Astrocyte of the cerebellum (primary cell): Measurements from ENCODE around the gene BPIFA1.

Source experiments
- DNase-seq: peaks from one replicate; pipeline ENCODE4 v3.0.0-alpha.2; 2011; ENCODE audit warnings: low read depth
- H3K4me3 ChIP-seq: 2 replicates; pipeline ENCODE4 v1.5.1; 2011; ENCODE audit warnings: mild to moderate bottlenecking, low read depth, low read length, moderate library complexity
- CTCF ChIP-seq: IDR thresholded peaks from 2 replicates; pipeline ENCODE4 v1.5.1; 2012; ENCODE audit warnings: low read length, low read depth, moderate library complexity, mild to moderate bottlenecking; ENCODE audit errors: missing control alignments
- in situ Hi-C: cut with HindIII; loops from 2 replicates; pipeline ENCODE4 v1.10.0; 2017; ENCODE audit warnings: low sequenced_read_pairs

The BPIFA1 gene

GRCh38 chr20:33217052-33217451 is 18.7 kb upstream of the BPIFA1 start, which contains the start of gene BPIFA3:
TSS of gene BPIFA3 (plus strand) at chr20:33217352. CDS start at chr20:33217537, 185 bp downstream.
- TF ChIP-seq CTCF = no peak
- no peak for DNase-seq
- no peak within 1 kb of the TSS for H3K4me3 ChIP-seq
- in situ Hi-C loops = no loop called here

GRCh38 chr20:33224399-33224798 is 11.4 kb upstream of the BPIFA1 start:
- TF ChIP-seq CTCF = no peak
- DNase-seq = no peak
- H3K4me3 ChIP-seq = no peak overlapping the region
- in situ Hi-C loops = no loop called here

GRCh38 chr20:33229843-33230242 is 6.0 kb upstream of the BPIFA1 start:
- no peak for TF ChIP-seq CTCF
- in situ Hi-C loops = no loop called here
- no peak overlapping the region for H3K4me3 ChIP-seq
- DNase-seq = no peak

- H3K4me3 ChIP-seq = no peak overlapping the region
- no peak for TF ChIP-seq CTCF
- in situ Hi-C loops = no loop called here
- no peak for DNase-seq
Observed at GRCh38 chr20:33231237-33231636, 4.6 kb upstream of the BPIFA1 start.

- no peak for TF ChIP-seq CTCF
- in situ Hi-C loops = no loop called here
- DNase-seq = no peak
- no peak overlapping the region for H3K4me3 ChIP-seq
Observed at GRCh38 chr20:33232486-33233072, 3.2 kb upstream of the BPIFA1 start.

GRCh38 chr20:33233129-33233774 is 2.5 kb upstream of the BPIFA1 start:
- no peak for TF ChIP-seq CTCF
- no peak for DNase-seq
- H3K4me3 ChIP-seq = no peak overlapping the region
- in situ Hi-C loops = no loop called here
